NCI-H1417 treated with DMSO at 0.1 percent for 48 hours (cell line): ENCODE results near the gene SALL1.

ENCODE experiments used
- DNase-seq: peaks from one replicate; lab custom pipeline; 2025; lab: John Stamatoyannopoulos, UW

Gene SALL1

GRCh38 chr16:51150888-51151320, at the start of gene SALL1:
Gene SALL1, minus strand, starts transcription at chr16:51151270. Its CDS starts 29 bp downstream, at chr16:51151241.
- no peak for DNase-seq

GRCh38 chr16:51200793-51201192, 49.7 kb upstream of the SALL1 start:
- no peak for DNase-seq

- DNase-seq, result no peak
These were observed 47.1 kb upstream of the SALL1 start for GRCh38 chr16:51197953-51198748.

GRCh38 chr16:51193879-51194278, 42.8 kb upstream of the SALL1 start:
- DNase-seq, result no peak

- DNase-seq, result no peak
These were observed 33.8 kb upstream of the SALL1 start for GRCh38 chr16:51184702-51185433.

- DNase-seq, result no peak
These were observed 30.4 kb upstream of the SALL1 start for GRCh38 chr16:51181503-51181811.

- no peak for DNase-seq
These were observed 29.8 kb upstream of the SALL1 start for GRCh38 chr16:51180719-51181502.

- DNase-seq, result no peak
These were observed 24.0 kb upstream of the SALL1 start for GRCh38 chr16:51175081-51175480.

- no peak for DNase-seq
These were observed 21.3 kb upstream of the SALL1 start for GRCh38 chr16:51172368-51172767.

- no peak for DNase-seq
These were observed 17.7 kb upstream of the SALL1 start for GRCh38 chr16:51168755-51169154.

- DNase-seq, result no peak
These were observed 16.3 kb upstream of the SALL1 start for GRCh38 chr16:51167170-51167895.

- no peak for DNase-seq
These were observed 15.5 kb upstream of the SALL1 start for GRCh38 chr16:51166541-51166940.

GRCh38 chr16:51166091-51166490, 15.0 kb upstream of the SALL1 start:
- no peak for DNase-seq

- DNase-seq, result no peak
These were observed 14.0 kb upstream of the SALL1 start for GRCh38 chr16:51165043-51165442.

- no peak for DNase-seq
These were observed 13.5 kb upstream of the SALL1 start for GRCh38 chr16:51164574-51164973.

GRCh38 chr16:51163894-51164566, 13.0 kb upstream of the SALL1 start:
- no peak for DNase-seq

GRCh38 chr16:51163366-51163765, 12.3 kb upstream of the SALL1 start:
- no peak for DNase-seq

GRCh38 chr16:51161440-51162195, 10.5 kb upstream of the SALL1 start:
- no peak for DNase-seq

- no peak for DNase-seq
These were observed 8.8 kb upstream of the SALL1 start for GRCh38 chr16:51159865-51160264.

- no peak for DNase-seq
These were observed 8.2 kb upstream of the SALL1 start for GRCh38 chr16:51159296-51159695.

- DNase-seq, result no peak
These were observed 6.6 kb upstream of the SALL1 start for GRCh38 chr16:51157698-51158097.
